Hepatocyte (in vitro differentiated cells): ENCODE results near the gene STAT1.

ENCODE experiments used
- EZH2phosphoT487 ChIP-seq: fragments of 200-600 bp; sonication (generic); IDR thresholded peaks from one replicate; pipeline ENCODE4 v1.6.1; 2018; ENCODE audit warnings: antibody characterized with exemption, mild to moderate bottlenecking, low read depth, moderate library complexity; ENCODE audit not compliant: unreplicated experiment, severe bottlenecking
- TF ChIP-seq, protein P1 (sequence below): fragments of 200-600 bp; sonication (generic); IDR thresholded peaks from 2 replicates; pipeline ENCODE4 v1.5.1; 2016; ENCODE audit warnings: antibody characterized with exemption, mild to moderate bottlenecking; ENCODE audit not compliant: poor library complexity

DNA sequence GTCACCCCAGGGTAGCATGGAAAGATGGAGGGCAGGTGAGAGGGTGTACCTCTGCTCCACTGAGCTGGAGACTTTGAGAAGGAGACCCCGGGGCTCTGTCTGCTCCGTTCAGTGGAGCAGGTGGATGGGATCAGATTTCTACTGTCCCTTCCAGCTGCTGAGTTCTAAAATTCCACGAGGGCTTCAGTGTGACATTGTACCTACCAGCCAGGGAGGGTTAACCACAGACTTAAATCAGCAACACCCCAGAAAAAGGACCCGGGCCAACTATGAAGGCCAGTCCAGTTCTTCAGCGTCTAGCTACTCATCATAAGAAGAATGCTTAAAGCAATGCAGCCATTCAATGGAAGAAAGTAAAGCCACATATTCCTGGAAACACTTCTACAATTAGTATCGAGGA, 23.8 kb downstream of the STAT1 start:
- TF ChIP-seq, protein P1, sequence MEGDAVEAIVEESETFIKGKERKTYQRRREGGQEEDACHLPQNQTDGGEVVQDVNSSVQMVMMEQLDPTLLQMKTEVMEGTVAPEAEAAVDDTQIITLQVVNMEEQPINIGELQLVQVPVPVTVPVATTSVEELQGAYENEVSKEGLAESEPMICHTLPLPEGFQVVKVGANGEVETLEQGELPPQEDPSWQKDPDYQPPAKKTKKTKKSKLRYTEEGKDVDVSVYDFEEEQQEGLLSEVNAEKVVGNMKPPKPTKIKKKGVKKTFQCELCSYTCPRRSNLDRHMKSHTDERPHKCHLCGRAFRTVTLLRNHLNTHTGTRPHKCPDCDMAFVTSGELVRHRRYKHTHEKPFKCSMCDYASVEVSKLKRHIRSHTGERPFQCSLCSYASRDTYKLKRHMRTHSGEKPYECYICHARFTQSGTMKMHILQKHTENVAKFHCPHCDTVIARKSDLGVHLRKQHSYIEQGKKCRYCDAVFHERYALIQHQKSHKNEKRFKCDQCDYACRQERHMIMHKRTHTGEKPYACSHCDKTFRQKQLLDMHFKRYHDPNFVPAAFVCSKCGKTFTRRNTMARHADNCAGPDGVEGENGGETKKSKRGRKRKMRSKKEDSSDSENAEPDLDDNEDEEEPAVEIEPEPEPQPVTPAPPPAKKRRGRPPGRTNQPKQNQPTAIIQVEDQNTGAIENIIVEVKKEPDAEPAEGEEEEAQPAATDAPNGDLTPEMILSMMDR = no peak
- TF ChIP-seq EZH2phosphoT487 = no peak
